Liver (tissue), 9 donors: ENCODE results near the gene CEMIP. TPM values are rescaled to one million over a fixed set of nuclear protein-coding genes. Genes with fewer than 3 reads are reported as not detected.

Source experiments
- DNase-seq: peaks from one replicate; pipeline ENCODE4 v3.0.0-alpha.2; 2017; ENCODE audit warnings: low spot score
- H3K27ac ChIP-seq, 2 donors: one replicate each; pipeline ENCODE4 v1.7.0; 2013; ENCODE audit warnings: inconsistent platforms in 2 of 2, low read length in 2 of 2, control low read depth in 1 of 2, low read depth in 1 of 2, mild to moderate bottlenecking in 1 of 2
- H3K27me3 ChIP-seq, 4 donors: one replicate each; pipeline versions ENCODE4 v1.6.1 to v1.7.0; 2013; ENCODE audit warnings: low read length in 3 of 4, inconsistent platforms in 1 of 4, mild to moderate bottlenecking in 1 of 4, moderate library complexity in 1 of 4; ENCODE audit not compliant: control insufficient read depth in 4 of 4, insufficient read depth in 4 of 4
- H3K36me3 ChIP-seq, 4 donors: one replicate each; pipeline versions ENCODE4 v1.6.1 to v1.7.0; 2013; ENCODE audit warnings: low read length in 3 of 4, mild to moderate bottlenecking in 3 of 4, low read depth in 1 of 4, moderate library complexity in 1 of 4; ENCODE audit not compliant: control insufficient read depth in 4 of 4, insufficient read depth in 3 of 4
- H3K4me1 ChIP-seq, 4 donors: one replicate each; pipeline versions ENCODE4 v1.6.1 to v1.7.0; 2013; ENCODE audit warnings: low read length in 3 of 4, mild to moderate bottlenecking in 3 of 4, moderate library complexity in 1 of 4; ENCODE audit not compliant: control insufficient read depth in 4 of 4, insufficient read depth in 4 of 4
- H3K4me3 ChIP-seq, 3 donors: one replicate each; pipeline versions ENCODE4 v1.6.1 to v1.7.0; 2013; ENCODE audit warnings: low read length in 3 of 3, control low read depth in 1 of 3, low read depth in 1 of 3, mild to moderate bottlenecking in 1 of 3
- H3K9ac ChIP-seq, 2 donors: one replicate each; pipeline ENCODE4 v1.7.0; 2013; ENCODE audit warnings: low read length in 2 of 2, mild to moderate bottlenecking in 2 of 2, moderate library complexity in 2 of 2, control low read depth in 1 of 2, low read depth in 1 of 2
- H3K9me3 ChIP-seq, 4 donors: one replicate each; pipeline versions ENCODE4 v1.6.1 to v1.7.0; 2013; ENCODE audit warnings: low read length in 3 of 4; ENCODE audit not compliant: control insufficient read depth in 4 of 4
- EGR1 ChIP-seq, 2 donors: IDR thresholded peaks; 2 replicates each; pipeline ENCODE4 v1.6.1; 2016 to 2018; ENCODE audit warnings: antibody characterized with exemption in 2 of 2, low read depth in 2 of 2
- FOXA1 ChIP-seq: IDR thresholded peaks from 2 replicates; pipeline ENCODE4 v1.6.1; 2016; ENCODE audit warnings: antibody characterized with exemption
- GABPA ChIP-seq, 2 donors: IDR thresholded peaks in 1 of 2; conservative IDR thresholded peaks in 1 of 2; 2 replicates each; pipeline ENCODE4 v1.6.1; 2016; ENCODE audit warnings: antibody characterized with exemption in 2 of 2, mild to moderate bottlenecking in 1 of 2, moderate library complexity in 1 of 2
- HNF4G ChIP-seq: IDR thresholded peaks from 2 replicates; pipeline ENCODE4 v1.6.1; 2016; ENCODE audit warnings: antibody characterized with exemption
- JUND ChIP-seq, 2 donors: IDR thresholded peaks; 2 replicates each; pipeline ENCODE4 v1.6.1; 2016; ENCODE audit warnings: antibody characterized with exemption in 2 of 2
- RAD21 ChIP-seq, 2 donors: IDR thresholded peaks; 2 replicates each; pipeline ENCODE4 v1.6.1; 2016; ENCODE audit warnings: antibody characterized with exemption in 2 of 2, mild to moderate bottlenecking in 2 of 2
- RXRA ChIP-seq, 2 donors: IDR thresholded peaks; 2 replicates each; pipeline ENCODE4 v1.6.1; 2017 to 2018; ENCODE audit warnings: antibody characterized with exemption in 2 of 2, mild to moderate bottlenecking in 1 of 2
- SP1 ChIP-seq: IDR thresholded peaks from 2 replicates; pipeline ENCODE4 v1.6.1; 2018; ENCODE audit warnings: antibody characterized with exemption, mild to moderate bottlenecking
- WGBS: extraction: QIAGEN DNeasy Blood & Tissue Kit; methylation state at CpG from one replicate; pipeline ENCODE4 v1.1.7; 2013; 5-methylcytosine and 5-hydroxymethylcytosine counted together
- polyA plus RNA-seq, 2 donors: library from polyadenylated mRNA; stranded (reverse) in 1 of 2; unstranded in 1 of 2; fragments of 200-250 nt in 1 of 2; fragments of >200 nt in 1 of 2; fragmentation: Nextera tagmentation in 1 of 2; extraction: Ambion mirVana in 1 of 2; gene quantifications; one replicate each; pipeline versions ENCODE4 v1.2.1 to v1.2.3, GENCODE V29; 2013 to 2015
- total RNA-seq, 2 donors: library from RNA; depleted of rRNA; stranded (reverse); fragments of >200 nt; gene quantifications; one replicate each; pipeline ENCODE4 v1.2.3, GENCODE V29; 2014
- TF ChIP-seq, protein P1 (sequence below): IDR thresholded peaks from 2 replicates; pipeline ENCODE4 v1.6.1; 2016; ENCODE audit warnings: antibody characterized with exemption
- TF ChIP-seq, protein P2 (sequence below): IDR thresholded peaks from 2 replicates; pipeline ENCODE4 v1.6.1; 2016; ENCODE audit warnings: antibody characterized with exemption
- TF ChIP-seq, protein P3 (sequence below): IDR thresholded peaks from 2 replicates; pipeline ENCODE4 v1.6.1; 2016; ENCODE audit warnings: antibody characterized with exemption
- TF ChIP-seq, protein P4 (sequence below): fragments of 150-350 bp; IDR thresholded peaks from 2 replicates; pipeline ENCODE4 v1.5.1; 2017; ENCODE audit warnings: improper control_type of control experiment, low read depth, low read length; ENCODE audit not compliant: missing input control
- TF ChIP-seq, protein P5 (sequence below): IDR thresholded peaks from 2 replicates; pipeline ENCODE4 v1.6.1; 2016; ENCODE audit warnings: antibody characterized with exemption, mild to moderate bottlenecking
- donor health status: healthy.
- donor health status: healthy.
- donor health status: healthy.
- donor health status: healthy.
- donor health status: healthy.

The CEMIP gene
- total and polyA plus RNA-seq, 4 donors: under 0.01 to 0.89 (median 0.21) TPM

DNA sequence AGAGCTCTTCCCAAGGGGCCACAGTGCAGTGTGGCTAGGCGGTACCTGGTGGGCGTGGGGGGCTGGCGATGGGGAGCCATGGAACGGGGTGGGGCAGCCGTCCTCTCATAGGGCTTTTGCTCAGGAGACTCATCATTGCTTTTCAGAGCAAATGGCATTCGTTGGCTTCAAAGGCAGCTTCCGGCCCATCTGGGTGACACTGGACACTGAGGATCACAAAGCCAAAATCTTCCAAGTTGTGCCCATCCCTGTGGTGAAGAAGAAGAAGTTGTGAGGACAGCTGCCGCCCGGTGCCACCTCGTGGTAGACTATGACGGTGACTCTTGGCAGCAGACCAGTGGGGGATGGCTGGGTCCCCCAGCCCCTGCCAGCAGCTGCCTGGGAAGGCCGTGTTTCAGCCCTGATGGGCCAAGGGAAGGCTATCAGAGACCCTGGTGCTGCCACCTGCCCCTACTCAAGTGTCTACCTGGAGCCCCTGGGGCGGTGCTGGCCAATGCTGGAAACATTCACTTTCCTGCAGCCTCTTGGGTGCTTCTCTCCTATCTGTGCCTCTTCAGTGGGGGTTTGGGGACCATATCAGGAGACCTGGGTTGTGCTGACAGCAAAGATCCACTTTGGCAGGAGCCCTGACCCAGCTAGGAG lies 169.6 kb downstream of the CEMIP start:
- H3K27me3 ChIP-seq: no peaks in the 10 kb centered on the region
- no peak overlapping the region for H3K27ac ChIP-seq
- H3K9me3 ChIP-seq: no peaks in the 10 kb centered on the region
- WGBS: 98% methylated on average over 13 of the region's 13 CpGs
- H3K9ac ChIP-seq: no peak overlapping the region
- TF ChIP-seq JUND (IDR thresholded peaks at IDR 0.05) (no peak), RXRA (IDR thresholded peaks at IDR 0.05) (no peak)
- H3K36me3 ChIP-seq: peaks cover 3 to 76% (median 38%) of the 10 kb centered on the region in 4 donors
- no peak for DNase-seq
- no peak overlapping the region for H3K4me3 ChIP-seq
- H3K4me1 ChIP-seq: no peaks in the 10 kb centered on the region

DNA sequence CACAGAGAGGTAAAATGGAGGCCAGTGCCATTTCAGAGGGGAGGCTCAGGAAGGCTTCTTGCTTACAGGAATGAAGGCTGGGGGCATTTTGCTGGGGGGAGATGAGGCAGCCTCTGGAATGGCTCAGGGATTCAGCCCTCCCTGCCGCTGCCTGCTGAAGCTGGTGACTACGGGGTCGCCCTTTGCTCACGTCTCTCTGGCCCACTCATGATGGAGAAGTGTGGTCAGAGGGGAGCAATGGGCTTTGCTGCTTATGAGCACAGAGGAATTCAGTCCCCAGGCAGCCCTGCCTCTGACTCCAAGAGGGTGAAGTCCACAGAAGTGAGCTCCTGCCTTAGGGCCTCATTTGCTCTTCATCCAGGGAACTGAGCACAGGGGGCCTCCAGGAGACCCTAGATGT lies 170.6 kb downstream of the CEMIP start:
- Histone ChIP-seq H3K27me3 (no peaks in the 10 kb centered on the region), H3K4me3 (no peak overlapping the region), H3K27ac (no peak overlapping the region), H3K9ac (no peak overlapping the region), H3K36me3 (peaks cover 3 to 76% (median 38%) of the 10 kb centered on the region in 4 donors), H3K9me3 (no peaks in the 10 kb centered on the region), H3K4me1 (peaks cover 0 to under 1% (median 0%) of the 10 kb centered on the region in 4 donors)
- TF ChIP-seq RXRA (IDR thresholded peaks at IDR 0.05) (no peak), RAD21 (IDR thresholded peaks at IDR 0.05) (no peak), JUND (IDR thresholded peaks at IDR 0.05) (no peak), EGR1 (IDR thresholded peaks at IDR 0.05; ENCODE audit: low read depth in 2 of 2) (no peak), HNF4G (no peak), FOXA1 (no peak)
- TF ChIP-seq, protein P1, sequence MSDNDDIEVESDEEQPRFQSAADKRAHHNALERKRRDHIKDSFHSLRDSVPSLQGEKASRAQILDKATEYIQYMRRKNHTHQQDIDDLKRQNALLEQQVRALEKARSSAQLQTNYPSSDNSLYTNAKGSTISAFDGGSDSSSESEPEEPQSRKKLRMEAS: no peak
- TF ChIP-seq, protein P2, sequence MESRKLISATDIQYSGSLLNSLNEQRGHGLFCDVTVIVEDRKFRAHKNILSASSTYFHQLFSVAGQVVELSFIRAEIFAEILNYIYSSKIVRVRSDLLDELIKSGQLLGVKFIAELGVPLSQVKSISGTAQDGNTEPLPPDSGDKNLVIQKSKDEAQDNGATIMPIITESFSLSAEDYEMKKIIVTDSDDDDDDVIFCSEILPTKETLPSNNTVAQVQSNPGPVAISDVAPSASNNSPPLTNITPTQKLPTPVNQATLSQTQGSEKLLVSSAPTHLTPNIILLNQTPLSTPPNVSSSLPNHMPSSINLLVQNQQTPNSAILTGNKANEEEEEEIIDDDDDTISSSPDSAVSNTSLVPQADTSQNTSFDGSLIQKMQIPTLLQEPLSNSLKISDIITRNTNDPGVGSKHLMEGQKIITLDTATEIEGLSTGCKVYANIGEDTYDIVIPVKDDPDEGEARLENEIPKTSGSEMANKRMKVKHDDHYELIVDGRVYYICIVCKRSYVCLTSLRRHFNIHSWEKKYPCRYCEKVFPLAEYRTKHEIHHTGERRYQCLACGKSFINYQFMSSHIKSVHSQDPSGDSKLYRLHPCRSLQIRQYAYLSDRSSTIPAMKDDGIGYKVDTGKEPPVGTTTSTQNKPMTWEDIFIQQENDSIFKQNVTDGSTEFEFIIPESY: no peak
- TF ChIP-seq, protein P3, sequence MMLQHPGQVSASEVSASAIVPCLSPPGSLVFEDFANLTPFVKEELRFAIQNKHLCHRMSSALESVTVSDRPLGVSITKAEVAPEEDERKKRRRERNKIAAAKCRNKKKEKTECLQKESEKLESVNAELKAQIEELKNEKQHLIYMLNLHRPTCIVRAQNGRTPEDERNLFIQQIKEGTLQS: no peak
- no peak for DNase-seq
- 98% methylated on average over 4 of the region's 4 CpGs for WGBS

DNA sequence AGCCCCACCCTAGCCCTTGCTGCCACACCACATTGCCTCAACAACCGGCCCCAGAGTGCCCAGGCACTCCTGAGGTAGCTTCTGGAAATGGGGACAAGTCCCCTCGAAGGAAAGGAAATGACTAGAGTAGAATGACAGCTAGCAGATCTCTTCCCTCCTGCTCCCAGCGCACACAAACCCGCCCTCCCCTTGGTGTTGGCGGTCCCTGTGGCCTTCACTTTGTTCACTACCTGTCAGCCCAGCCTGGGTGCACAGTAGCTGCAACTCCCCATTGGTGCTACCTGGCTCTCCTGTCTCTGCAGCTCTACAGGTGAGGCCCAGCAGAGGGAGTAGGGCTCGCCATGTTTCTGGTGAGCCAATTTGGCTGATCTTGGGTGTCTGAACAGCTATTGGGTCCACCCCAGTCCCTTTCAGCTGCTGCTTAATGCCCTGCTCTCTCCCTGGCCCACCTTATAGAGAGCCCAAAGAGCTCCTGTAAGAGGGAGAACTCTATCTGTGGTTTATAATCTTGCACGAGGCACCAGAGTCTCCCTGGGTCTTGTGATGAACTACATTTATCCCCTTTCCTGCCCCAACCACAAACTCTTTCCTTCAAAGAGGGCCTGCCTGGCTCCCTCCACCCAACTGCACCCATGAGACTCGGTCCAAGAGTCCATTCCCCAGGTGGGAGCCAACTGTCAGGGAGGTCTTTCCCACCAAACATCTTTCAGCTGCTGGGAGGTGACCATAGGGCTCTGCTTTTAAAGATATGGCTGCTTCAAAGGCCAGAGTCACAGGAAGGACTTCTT lies 171.3 kb downstream of the CEMIP start:
- Histone ChIP-seq H3K9ac (no peak overlapping the region), H3K4me3 (no peak overlapping the region), H3K27me3 (no peaks in the 10 kb centered on the region), H3K4me1 (peaks cover 0 to 2% (median 0%) of the 10 kb centered on the region in 4 donors), H3K9me3 (no peaks in the 10 kb centered on the region), H3K36me3 (peaks cover 3 to 72% (median 36%) of the 10 kb centered on the region in 4 donors), H3K27ac (no peak overlapping the region)
- no peak for DNase-seq
- TF ChIP-seq FOXA1 (no peak), JUND (IDR thresholded peaks at IDR 0.05) (no peak), GABPA (IDR thresholded peaks at IDR 0.05 in 1 of 2, conservative IDR thresholded peaks at IDR 0.05 in 1 of 2) (no peak), HNF4G (no peak), EGR1 (IDR thresholded peaks at IDR 0.05; ENCODE audit: low read depth in 2 of 2) (no peak), SP1 (no peak), RAD21 (IDR thresholded peaks at IDR 0.05) (no peak)
- TF ChIP-seq, protein P3: no peak
- TF ChIP-seq, protein P2: no peak
- TF ChIP-seq, protein P4, sequence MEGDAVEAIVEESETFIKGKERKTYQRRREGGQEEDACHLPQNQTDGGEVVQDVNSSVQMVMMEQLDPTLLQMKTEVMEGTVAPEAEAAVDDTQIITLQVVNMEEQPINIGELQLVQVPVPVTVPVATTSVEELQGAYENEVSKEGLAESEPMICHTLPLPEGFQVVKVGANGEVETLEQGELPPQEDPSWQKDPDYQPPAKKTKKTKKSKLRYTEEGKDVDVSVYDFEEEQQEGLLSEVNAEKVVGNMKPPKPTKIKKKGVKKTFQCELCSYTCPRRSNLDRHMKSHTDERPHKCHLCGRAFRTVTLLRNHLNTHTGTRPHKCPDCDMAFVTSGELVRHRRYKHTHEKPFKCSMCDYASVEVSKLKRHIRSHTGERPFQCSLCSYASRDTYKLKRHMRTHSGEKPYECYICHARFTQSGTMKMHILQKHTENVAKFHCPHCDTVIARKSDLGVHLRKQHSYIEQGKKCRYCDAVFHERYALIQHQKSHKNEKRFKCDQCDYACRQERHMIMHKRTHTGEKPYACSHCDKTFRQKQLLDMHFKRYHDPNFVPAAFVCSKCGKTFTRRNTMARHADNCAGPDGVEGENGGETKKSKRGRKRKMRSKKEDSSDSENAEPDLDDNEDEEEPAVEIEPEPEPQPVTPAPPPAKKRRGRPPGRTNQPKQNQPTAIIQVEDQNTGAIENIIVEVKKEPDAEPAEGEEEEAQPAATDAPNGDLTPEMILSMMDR: no peak
- TF ChIP-seq, protein P5, sequence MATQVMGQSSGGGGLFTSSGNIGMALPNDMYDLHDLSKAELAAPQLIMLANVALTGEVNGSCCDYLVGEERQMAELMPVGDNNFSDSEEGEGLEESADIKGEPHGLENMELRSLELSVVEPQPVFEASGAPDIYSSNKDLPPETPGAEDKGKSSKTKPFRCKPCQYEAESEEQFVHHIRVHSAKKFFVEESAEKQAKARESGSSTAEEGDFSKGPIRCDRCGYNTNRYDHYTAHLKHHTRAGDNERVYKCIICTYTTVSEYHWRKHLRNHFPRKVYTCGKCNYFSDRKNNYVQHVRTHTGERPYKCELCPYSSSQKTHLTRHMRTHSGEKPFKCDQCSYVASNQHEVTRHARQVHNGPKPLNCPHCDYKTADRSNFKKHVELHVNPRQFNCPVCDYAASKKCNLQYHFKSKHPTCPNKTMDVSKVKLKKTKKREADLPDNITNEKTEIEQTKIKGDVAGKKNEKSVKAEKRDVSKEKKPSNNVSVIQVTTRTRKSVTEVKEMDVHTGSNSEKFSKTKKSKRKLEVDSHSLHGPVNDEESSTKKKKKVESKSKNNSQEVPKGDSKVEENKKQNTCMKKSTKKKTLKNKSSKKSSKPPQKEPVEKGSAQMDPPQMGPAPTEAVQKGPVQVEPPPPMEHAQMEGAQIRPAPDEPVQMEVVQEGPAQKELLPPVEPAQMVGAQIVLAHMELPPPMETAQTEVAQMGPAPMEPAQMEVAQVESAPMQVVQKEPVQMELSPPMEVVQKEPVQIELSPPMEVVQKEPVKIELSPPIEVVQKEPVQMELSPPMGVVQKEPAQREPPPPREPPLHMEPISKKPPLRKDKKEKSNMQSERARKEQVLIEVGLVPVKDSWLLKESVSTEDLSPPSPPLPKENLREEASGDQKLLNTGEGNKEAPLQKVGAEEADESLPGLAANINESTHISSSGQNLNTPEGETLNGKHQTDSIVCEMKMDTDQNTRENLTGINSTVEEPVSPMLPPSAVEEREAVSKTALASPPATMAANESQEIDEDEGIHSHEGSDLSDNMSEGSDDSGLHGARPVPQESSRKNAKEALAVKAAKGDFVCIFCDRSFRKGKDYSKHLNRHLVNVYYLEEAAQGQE: no peak
- WGBS: 95% methylated on average over 8 of the region's 8 CpGs
